CD14-positive monocyte (primary cell): ENCODE results near the gene TFR2. TPM values are rescaled to one million over a fixed set of nuclear protein-coding genes. Genes with fewer than 3 reads are reported as not detected.

ENCODE experiments used
- DNase-seq, 3 donors: peaks; one replicate each; pipeline ENCODE4 v3.0.0-alpha.2; 2011 to 2022
- H2AFZ ChIP-seq: 2 replicates; pipeline ENCODE4 v1.6.0; 2012; ENCODE audit warnings: mild to moderate bottlenecking, low read depth, low read length, inconsistent platforms; ENCODE audit not compliant: insufficient read depth, poor library complexity, severe bottlenecking
- H3K27ac ChIP-seq, 2 donors: 1 replicate in 1 of 2; 2 replicates in 1 of 2; pipeline ENCODE4 v1.5.1; 2012 to 2013; ENCODE audit warnings: low read length in 2 of 2, control low read depth in 1 of 2, inconsistent platforms in 1 of 2, low read depth in 1 of 2, mild to moderate bottlenecking in 1 of 2
- H3K27me3 ChIP-seq, 2 donors: one replicate each; pipeline versions ENCODE4 v1.6.0 to v1.6.1; 2011 to 2013; ENCODE audit warnings: low read length in 2 of 2; ENCODE audit not compliant: control insufficient read depth in 2 of 2, insufficient read depth in 2 of 2
- H3K36me3 ChIP-seq, 2 donors: replicated peaks in 1 of 2; 1 replicate in 1 of 2; 2 replicates in 1 of 2; pipeline versions ENCODE4 v1.5.1 to v1.6.1; 2012 to 2013; ENCODE audit warnings: low read length in 2 of 2, control low read depth in 1 of 2, inconsistent platforms in 1 of 2, mild to moderate bottlenecking in 1 of 2; ENCODE audit not compliant: insufficient read depth in 2 of 2, control insufficient read depth in 1 of 2
- H3K4me1 ChIP-seq, 2 donors: 1 replicate in 1 of 2; 2 replicates in 1 of 2; pipeline versions ENCODE4 v1.5.1 to v1.6.1; 2012 to 2013; ENCODE audit warnings: low read length in 2 of 2, control low read depth in 1 of 2, inconsistent platforms in 1 of 2, mild to moderate bottlenecking in 1 of 2, moderate library complexity in 1 of 2; ENCODE audit not compliant: insufficient read depth in 2 of 2, control insufficient read depth in 1 of 2
- H3K4me2 ChIP-seq: replicated peaks from 2 replicates; pipeline ENCODE3; 2012; ENCODE audit warnings: low read length, moderate library complexity, mild to moderate bottlenecking; ENCODE audit not compliant: poor library complexity, severe bottlenecking; ENCODE audit errors: extremely low read depth
- H3K4me3 ChIP-seq, 3 experiments: fragments of 200-600 bp in 1 of 3; sonication (generic) in 1 of 3; replicated peaks in 1 of 3; 1 replicate in 2 of 3; 2 replicates in 1 of 3; pipeline ENCODE4 v1.5.1; 2011 to 2013; ENCODE audit warnings: low read length in 3 of 3, mild to moderate bottlenecking in 3 of 3, control low read depth in 2 of 3, low read depth in 2 of 3, inconsistent platforms in 1 of 3, moderate library complexity in 1 of 3
- H3K79me2 ChIP-seq: 2 replicates; pipeline ENCODE4 v1.6.0; 2012; ENCODE audit warnings: mild to moderate bottlenecking, control low read depth, inconsistent platforms, low read length, moderate library complexity; ENCODE audit not compliant: insufficient read depth
- H3K9ac ChIP-seq: 2 replicates; pipeline ENCODE4 v1.6.0; 2017; ENCODE audit warnings: low read length, mild to moderate bottlenecking; ENCODE audit not compliant: insufficient read depth, poor library complexity, severe bottlenecking
- H3K9me3 ChIP-seq, 2 donors: replicated peaks in 1 of 2; 1 replicate in 1 of 2; 2 replicates in 1 of 2; pipeline versions ENCODE4 v1.5.1 to v1.6.1; 2012 to 2013; ENCODE audit warnings: low read length in 2 of 2, control low read depth in 1 of 2; ENCODE audit not compliant: control insufficient read depth in 1 of 2, insufficient read depth in 1 of 2
- H4K20me1 ChIP-seq: 2 replicates; pipeline ENCODE4 v1.6.0; 2012; ENCODE audit warnings: mild to moderate bottlenecking, low read length, control low read depth, moderate library complexity; ENCODE audit not compliant: insufficient read depth
- H3K27ac Mint-ChIP-seq, 7 donors: one replicate each; pipeline ENCODE4 v1.8.0; 2020; ENCODE audit warnings: mild to moderate bottlenecking in 7 of 7, mixed read lengths in 7 of 7, moderate library complexity in 6 of 7, inconsistent platforms in 2 of 7
- H3K27me3 Mint-ChIP-seq, 3 donors: one replicate each; pipeline ENCODE4 v1.8.0; 2021 to 2022; ENCODE audit warnings: low read depth in 3 of 3, mild to moderate bottlenecking in 3 of 3, mixed read lengths in 3 of 3, moderate library complexity in 3 of 3, inconsistent platforms in 1 of 3
- H3K36me3 Mint-ChIP-seq, 2 donors: one replicate each; pipeline ENCODE4 v1.8.0; 2020; ENCODE audit warnings: mixed read lengths in 2 of 2, inconsistent platforms in 1 of 2, mild to moderate bottlenecking in 1 of 2
- H3K4me1 Mint-ChIP-seq: one replicate; pipeline ENCODE4 v1.8.0; 2020; ENCODE audit warnings: mild to moderate bottlenecking, mixed read lengths
- H3K4me3 Mint-ChIP-seq, 2 donors: one replicate each; pipeline ENCODE4 v1.8.0; 2020; ENCODE audit warnings: mild to moderate bottlenecking in 2 of 2, mixed read lengths in 2 of 2, moderate library complexity in 1 of 2
- H3K9me3 Mint-ChIP-seq, 7 donors: one replicate each; pipeline ENCODE4 v1.8.0; 2020 to 2022; ENCODE audit warnings: mixed read lengths in 7 of 7, mild to moderate bottlenecking in 6 of 7, moderate library complexity in 6 of 7, inconsistent platforms in 2 of 7
- WGBS: methylation state at CpG from one replicate; pipeline ENCODE4 v1.1.5; 2013; ENCODE audit warnings: missing lambda C conversion rate; ENCODE audit not compliant: insufficient coverage; 5-methylcytosine and 5-hydroxymethylcytosine counted together
- intact Hi-C, 2 donors: fragments of 100-400 bp; cut with micrococcal nuclease; formaldehyde crosslinking; loops; one replicate each; pipeline versions ENCODE4 v1.15.0 to v1.15.1; 2023
- polyA plus RNA-seq, 3 donors: library from polyadenylated mRNA; depleted of rRNA in 1 of 3; unstranded in 2 of 3; stranded (reverse) in 1 of 3; fragments of 300-500 nt in 2 of 3; fragments of >200 nt in 1 of 3; fragmentation: Illumina TruSeq in 2 of 3; gene quantifications; 1 replicate in 2 of 3; 2 replicates in 1 of 3; pipeline ENCODE4 v1.2.3, GENCODE V29; 2012 to 2021
- TF ChIP-seq, protein P1 (sequence below): fragments of 200-600 bp; IDR thresholded peaks from one replicate; pipeline ENCODE4 v1.8.0; 2022; ENCODE audit warnings: antibody characterized with exemption, mild to moderate bottlenecking

Gene TFR2
- polyA plus RNA-seq, 3 donors: 0.79 to 1.4 TPM; not detected in 1

GRCh38 chr7:100609958-100610357, 31.4 kb downstream of the TFR2 start:
- Histone ChIP-seq H3K36me3 (no peaks in the 10 kb centered on the region), H3K4me3 (no peak overlapping the region), H2AFZ (no peak overlapping the region), H3K79me2 (peaks cover 4% of the 10 kb centered on the region), H3K27me3 (peaks cover 0 to 16% of the 10 kb centered on the region in 2 donors), H3K27ac (no peak overlapping the region), H3K4me2 (no peak overlapping the region), H3K9ac (no peak overlapping the region), H3K9me3 (no peaks in the 10 kb centered on the region), H3K4me1 (peaks cover 33 to 38% of the 10 kb centered on the region in 2 donors), H4K20me1 (no peaks in the 10 kb centered on the region)
- Mint-ChIP-seq H3K4me1 (peaks cover 31% of the 10 kb centered on the region), H3K27me3 (peaks cover 13 to 30% (median 27%) of the 10 kb centered on the region in 3 donors), H3K27ac (no peak overlapping the region), H3K4me3 (no peak overlapping the region), H3K36me3 (peaks cover 5 to 11% of the 10 kb centered on the region in 2 donors), H3K9me3 (peaks cover 0 to 3% (median 0%) of the 10 kb centered on the region in 7 donors)
- TF ChIP-seq, protein P1, sequence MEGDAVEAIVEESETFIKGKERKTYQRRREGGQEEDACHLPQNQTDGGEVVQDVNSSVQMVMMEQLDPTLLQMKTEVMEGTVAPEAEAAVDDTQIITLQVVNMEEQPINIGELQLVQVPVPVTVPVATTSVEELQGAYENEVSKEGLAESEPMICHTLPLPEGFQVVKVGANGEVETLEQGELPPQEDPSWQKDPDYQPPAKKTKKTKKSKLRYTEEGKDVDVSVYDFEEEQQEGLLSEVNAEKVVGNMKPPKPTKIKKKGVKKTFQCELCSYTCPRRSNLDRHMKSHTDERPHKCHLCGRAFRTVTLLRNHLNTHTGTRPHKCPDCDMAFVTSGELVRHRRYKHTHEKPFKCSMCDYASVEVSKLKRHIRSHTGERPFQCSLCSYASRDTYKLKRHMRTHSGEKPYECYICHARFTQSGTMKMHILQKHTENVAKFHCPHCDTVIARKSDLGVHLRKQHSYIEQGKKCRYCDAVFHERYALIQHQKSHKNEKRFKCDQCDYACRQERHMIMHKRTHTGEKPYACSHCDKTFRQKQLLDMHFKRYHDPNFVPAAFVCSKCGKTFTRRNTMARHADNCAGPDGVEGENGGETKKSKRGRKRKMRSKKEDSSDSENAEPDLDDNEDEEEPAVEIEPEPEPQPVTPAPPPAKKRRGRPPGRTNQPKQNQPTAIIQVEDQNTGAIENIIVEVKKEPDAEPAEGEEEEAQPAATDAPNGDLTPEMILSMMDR: no peak
- no peak for DNase-seq
- intact Hi-C loops: loop anchor here in 1 of 2 donors (5.0 kb wide), 1 partner anchor 277 kb away; the partner anchor contains the start of gene UFSP1
- 90% methylated on average over 5 of the region's 5 CpGs for WGBS

GRCh38 chr7:100607111-100607510, 34.2 kb downstream of the TFR2 start:
- H3K4me1 ChIP-seq: peaks cover 24 to 32% of the 10 kb centered on the region in 2 donors
- H3K4me2 ChIP-seq: no peak overlapping the region
- H2AFZ ChIP-seq: no peak overlapping the region
- TF ChIP-seq, protein P1: no peak
- H3K27me3 ChIP-seq: peaks cover 0 to 24% of the 10 kb centered on the region in 2 donors
- Mint-ChIP-seq H3K36me3 (peaks cover 0 to 4% of the 10 kb centered on the region in 2 donors), H3K27me3 (peaks cover 15 to 43% (median 41%) of the 10 kb centered on the region in 3 donors), H3K4me3 (peak overlapping the region in 1 of 2 donors; percentile 36), H3K4me1 (peaks cover 23% of the 10 kb centered on the region), H3K27ac (no peak overlapping the region), H3K9me3 (peaks cover 0 to 3% (median 0%) of the 10 kb centered on the region in 7 donors)
- 98% methylated on average over 5 of the region's 8 CpGs for WGBS
- no peaks in the 10 kb centered on the region for H4K20me1 ChIP-seq
- no peak overlapping the region for H3K4me3 ChIP-seq
- intact Hi-C loops: no loop called here
- DNase-seq: no peak
- no peaks in the 10 kb centered on the region for H3K36me3 ChIP-seq
- no peaks in the 10 kb centered on the region for H3K9me3 ChIP-seq
- H3K27ac ChIP-seq: no peak overlapping the region
- no peaks in the 10 kb centered on the region for H3K79me2 ChIP-seq
- H3K9ac ChIP-seq: no peak overlapping the region
